ENCODE data around the gene BATF2.

DNA sequence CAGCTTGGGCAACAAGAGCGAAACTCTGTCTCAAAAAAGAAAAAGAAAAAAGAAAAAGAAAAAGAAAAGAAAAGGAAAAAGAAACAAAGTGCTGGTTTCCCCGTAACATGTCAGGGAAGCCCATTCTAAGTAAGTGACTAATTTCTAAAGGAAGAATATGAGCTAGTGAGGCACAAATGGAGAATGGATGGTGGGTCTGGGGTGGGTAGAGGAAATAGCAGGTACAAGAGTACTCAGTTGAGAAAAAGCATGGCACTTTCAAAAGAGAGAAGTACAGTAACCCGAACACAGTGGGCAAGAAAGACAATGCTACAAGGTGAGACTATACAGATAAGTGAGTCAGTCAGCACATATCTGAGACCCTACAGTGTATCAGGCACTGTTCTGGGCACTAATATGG lies 29.4 kb downstream of the BATF2 start:
- no peak for TF ChIP-seq ZZZ3 (IDR thresholded peaks at IDR 0.05; ENCODE audit: control insufficient read depth, insufficient read length, low read depth)
- TF ChIP-seq, protein P1, sequence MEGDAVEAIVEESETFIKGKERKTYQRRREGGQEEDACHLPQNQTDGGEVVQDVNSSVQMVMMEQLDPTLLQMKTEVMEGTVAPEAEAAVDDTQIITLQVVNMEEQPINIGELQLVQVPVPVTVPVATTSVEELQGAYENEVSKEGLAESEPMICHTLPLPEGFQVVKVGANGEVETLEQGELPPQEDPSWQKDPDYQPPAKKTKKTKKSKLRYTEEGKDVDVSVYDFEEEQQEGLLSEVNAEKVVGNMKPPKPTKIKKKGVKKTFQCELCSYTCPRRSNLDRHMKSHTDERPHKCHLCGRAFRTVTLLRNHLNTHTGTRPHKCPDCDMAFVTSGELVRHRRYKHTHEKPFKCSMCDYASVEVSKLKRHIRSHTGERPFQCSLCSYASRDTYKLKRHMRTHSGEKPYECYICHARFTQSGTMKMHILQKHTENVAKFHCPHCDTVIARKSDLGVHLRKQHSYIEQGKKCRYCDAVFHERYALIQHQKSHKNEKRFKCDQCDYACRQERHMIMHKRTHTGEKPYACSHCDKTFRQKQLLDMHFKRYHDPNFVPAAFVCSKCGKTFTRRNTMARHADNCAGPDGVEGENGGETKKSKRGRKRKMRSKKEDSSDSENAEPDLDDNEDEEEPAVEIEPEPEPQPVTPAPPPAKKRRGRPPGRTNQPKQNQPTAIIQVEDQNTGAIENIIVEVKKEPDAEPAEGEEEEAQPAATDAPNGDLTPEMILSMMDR (IDR thresholded peaks at IDR 0.05 in 2 of 3, conservative IDR thresholded peaks at IDR 0.05 in 1 of 3; ENCODE audit: control insufficient read depth in 2 of 3, extremely low read depth in 1 of 3, insufficient read depth in 1 of 3, low read depth in 3 of 3, low read length in 3 of 3) = no peak
- TF ChIP-seq JUNB (IDR thresholded peaks at IDR 0.05) = no peak
- no peak for TF ChIP-seq ESRRA (IDR thresholded peaks at IDR 0.05; ENCODE audit: low read length)
- no peak for TF ChIP-seq NRF1 (conservative IDR thresholded peaks at IDR 0.05; ENCODE audit: low read depth, low read length)
- no peak for TF ChIP-seq JUND (IDR thresholded peaks at IDR 0.05; ENCODE audit: low read depth, low read length)
